ENCODE measurements around the gene UTRN. TPM values are rescaled to one million over a fixed set of nuclear protein-coding genes. Genes with fewer than 3 reads are reported as not detected.

The UTRN gene
- total and polyA plus RNA-seq, 2 experiments from 2014 or later = 53.9 to 121 TPM

DNA sequence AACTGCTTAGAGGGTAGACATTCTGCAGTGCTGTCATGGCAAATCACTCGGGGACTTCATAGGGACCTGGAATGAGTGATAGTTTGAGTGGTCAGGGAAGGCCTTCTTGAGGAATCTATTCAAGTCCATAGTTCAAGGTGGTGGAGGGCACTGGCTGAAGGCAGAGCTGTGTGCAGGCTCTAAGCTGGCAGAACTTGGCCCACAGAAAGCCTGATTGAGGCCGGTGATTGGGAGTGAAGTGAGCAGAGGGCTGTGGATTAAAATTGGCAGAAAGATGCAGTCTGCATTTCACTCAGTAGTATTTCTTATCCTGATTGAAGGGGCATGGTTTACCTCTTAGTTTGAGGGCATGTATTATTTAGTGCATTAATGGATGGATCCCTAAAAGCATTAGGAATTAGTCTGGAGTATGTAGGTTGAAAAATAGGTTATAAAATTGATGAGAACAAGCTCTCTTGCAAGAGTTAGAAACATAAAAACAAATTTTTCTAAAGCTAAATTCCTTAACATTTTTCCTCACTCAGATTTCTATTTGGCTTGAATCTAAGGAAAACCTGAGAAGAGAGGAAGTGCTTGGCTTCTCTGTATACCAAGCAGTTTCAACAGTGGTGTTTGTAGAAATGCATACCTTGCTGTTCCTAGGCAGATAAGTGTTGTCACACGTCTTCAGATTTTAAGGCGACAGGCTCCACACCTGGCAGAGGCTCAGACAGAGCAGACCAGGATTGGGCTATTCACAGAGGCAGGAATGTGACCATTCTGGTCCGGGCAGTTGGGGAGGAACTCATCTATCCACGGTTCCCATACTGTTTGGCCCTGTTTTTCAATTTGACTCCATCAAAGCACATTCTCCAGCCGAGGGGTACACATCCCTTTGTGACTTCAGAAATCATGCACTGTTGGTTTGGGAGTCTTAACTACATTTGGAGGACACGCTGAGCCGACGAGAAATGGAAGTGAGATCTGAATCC, 45.2 kb downstream of the UTRN start:
- Histone ChIP-seq H3K27ac (ENCODE audit: low read depth) (peak overlapping the region; percentile 91), H2AFZ (no peak overlapping the region)

More for the DNA sequence above, 45.2 kb downstream of the UTRN start:
- no peak; the same call in 1 of the 2 replicates for TF ChIP-seq NANOG (IDR thresholded peaks at IDR 0.05; ENCODE audit: borderline replicate concordance)
- TF ChIP-seq, protein P1, sequence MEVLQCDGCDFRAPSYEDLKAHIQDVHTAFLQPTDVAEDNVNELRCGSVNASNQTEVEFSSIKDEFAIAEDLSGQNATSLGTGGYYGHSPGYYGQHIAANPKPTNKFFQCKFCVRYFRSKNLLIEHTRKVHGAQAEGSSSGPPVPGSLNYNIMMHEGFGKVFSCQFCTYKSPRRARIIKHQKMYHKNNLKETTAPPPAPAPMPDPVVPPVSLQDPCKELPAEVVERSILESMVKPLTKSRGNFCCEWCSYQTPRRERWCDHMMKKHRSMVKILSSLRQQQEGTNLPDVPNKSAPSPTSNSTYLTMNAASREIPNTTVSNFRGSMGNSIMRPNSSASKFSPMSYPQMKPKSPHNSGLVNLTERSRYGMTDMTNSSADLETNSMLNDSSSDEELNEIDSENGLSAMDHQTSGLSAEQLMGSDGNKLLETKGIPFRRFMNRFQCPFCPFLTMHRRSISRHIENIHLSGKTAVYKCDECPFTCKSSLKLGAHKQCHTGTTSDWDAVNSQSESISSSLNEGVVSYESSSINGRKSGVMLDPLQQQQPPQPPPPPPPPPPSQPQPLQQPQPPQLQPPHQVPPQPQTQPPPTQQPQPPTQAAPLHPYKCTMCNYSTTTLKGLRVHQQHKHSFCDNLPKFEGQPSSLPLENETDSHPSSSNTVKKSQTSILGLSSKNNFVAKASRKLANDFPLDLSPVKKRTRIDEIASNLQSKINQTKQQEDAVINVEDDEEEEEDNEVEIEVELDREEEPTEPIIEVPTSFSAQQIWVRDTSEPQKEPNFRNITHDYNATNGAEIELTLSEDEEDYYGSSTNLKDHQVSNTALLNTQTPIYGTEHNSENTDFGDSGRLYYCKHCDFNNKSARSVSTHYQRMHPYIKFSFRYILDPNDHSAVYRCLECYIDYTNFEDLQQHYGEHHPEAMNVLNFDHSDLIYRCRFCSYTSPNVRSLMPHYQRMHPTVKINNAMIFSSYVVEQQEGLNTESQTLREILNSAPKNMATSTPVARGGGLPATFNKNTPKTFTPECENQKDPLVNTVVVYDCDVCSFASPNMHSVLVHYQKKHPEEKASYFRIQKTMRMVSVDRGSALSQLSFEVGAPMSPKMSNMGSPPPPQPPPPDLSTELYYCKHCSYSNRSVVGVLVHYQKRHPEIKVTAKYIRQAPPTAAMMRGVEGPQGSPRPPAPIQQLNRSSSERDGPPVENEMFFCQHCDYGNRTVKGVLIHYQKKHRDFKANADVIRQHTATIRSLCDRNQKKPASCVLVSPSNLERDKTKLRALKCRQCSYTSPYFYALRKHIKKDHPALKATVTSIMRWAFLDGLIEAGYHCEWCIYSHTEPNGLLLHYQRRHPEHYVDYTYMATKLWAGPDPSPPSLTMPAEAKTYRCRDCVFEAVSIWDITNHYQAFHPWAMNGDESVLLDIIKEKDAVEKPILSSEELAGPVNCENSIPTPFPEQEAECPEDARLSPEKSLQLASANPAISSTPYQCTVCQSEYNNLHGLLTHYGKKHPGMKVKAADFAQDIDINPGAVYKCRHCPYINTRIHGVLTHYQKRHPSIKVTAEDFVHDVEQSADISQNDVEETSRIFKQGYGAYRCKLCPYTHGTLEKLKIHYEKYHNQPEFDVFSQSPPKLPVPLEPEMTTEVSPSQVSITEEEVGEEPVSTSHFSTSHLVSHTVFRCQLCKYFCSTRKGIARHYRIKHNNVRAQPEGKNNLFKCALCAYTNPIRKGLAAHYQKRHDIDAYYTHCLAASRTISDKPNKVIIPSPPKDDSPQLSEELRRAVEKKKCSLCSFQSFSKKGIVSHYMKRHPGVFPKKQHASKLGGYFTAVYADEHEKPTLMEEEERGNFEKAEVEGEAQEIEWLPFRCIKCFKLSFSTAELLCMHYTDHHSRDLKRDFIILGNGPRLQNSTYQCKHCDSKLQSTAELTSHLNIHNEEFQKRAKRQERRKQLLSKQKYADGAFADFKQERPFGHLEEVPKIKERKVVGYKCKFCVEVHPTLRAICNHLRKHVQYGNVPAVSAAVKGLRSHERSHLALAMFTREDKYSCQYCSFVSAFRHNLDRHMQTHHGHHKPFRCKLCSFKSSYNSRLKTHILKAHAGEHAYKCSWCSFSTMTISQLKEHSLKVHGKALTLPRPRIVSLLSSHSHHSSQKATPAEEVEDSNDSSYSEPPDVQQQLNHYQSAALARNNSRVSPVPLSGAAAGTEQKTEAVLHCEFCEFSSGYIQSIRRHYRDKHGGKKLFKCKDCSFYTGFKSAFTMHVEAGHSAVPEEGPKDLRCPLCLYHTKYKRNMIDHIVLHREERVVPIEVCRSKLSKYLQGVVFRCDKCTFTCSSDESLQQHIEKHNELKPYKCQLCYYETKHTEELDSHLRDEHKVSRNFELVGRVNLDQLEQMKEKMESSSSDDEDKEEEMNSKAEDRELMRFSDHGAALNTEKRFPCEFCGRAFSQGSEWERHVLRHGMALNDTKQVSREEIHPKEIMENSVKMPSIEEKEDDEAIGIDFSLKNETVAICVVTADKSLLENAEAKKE (CRISPR knock-in tag; IDR thresholded peaks at IDR 0.05) = peak; percentile 42; the same call in 1 of the 2 replicates
- Mint-ChIP-seq H3K4me3 (peak overlapping the region; percentile 81), H3K4me1 (peaks cover 82% of the 10 kb centered on the region), H3K27ac (peak overlapping the region; percentile 99), H3K36me3 (ENCODE audit: low read depth) (no peaks in the 10 kb centered on the region), H3K27me3 (ENCODE audit: insufficient read depth, low read depth, poor library complexity) (peaks cover 10% of the 10 kb centered on the region), H3K9me3 (no peaks in the 10 kb centered on the region)
- H3K79me2 ChIP-seq (replicated peaks; ENCODE audit: insufficient read depth) = peaks cover 49% of the 10 kb centered on the region
- no peaks in the 10 kb centered on the region for H3K27me3 ChIP-seq (ENCODE audit: insufficient read depth)
- H3K4me3 ChIP-seq = peak overlapping the region; percentile 39
- H3K4me1 ChIP-seq (ENCODE audit: insufficient read depth) = peaks cover 77% of the 10 kb centered on the region
- ATAC-seq (peak; percentile 92), DNase-seq (ENCODE audit: low spot score) (peak; percentile 98)
- no peaks in the 10 kb centered on the region for H3K9me2 ChIP-seq (ENCODE audit: insufficient read depth)
- no peaks in the 10 kb centered on the region for H4K20me1 ChIP-seq (replicated peaks; ENCODE audit: insufficient read depth)
- no peaks in the 10 kb centered on the region for H3K36me3 ChIP-seq (ENCODE audit: insufficient read depth)
- H3F3A ChIP-seq (replicated peaks; ENCODE audit: low read depth) = no peaks in the 10 kb centered on the region
- peak overlapping the region; percentile 61 for H3K4me2 ChIP-seq

All from GM23338 (cell line).